Osteocyte (in vitro differentiated cells): ENCODE data around the gene PHACTR1. TPM values are rescaled to one million over a fixed set of nuclear protein-coding genes. Genes with fewer than 3 reads are reported as not detected.

Experiments
- DNase-seq: peaks from one replicate; pipeline ENCODE4 v3.0.0; 2021; ENCODE audit warnings: mixed read lengths; ENCODE audit not compliant: unreplicated experiment; ENCODE audit errors: extremely low spot score
- H3K27ac Mint-ChIP-seq: one replicate; pipeline ENCODE4 v1.8.0; 2021; ENCODE audit warnings: mild to moderate bottlenecking, mixed read lengths; ENCODE audit not compliant: unreplicated experiment
- H3K27me3 Mint-ChIP-seq: one replicate; pipeline ENCODE4 v1.8.0; 2021; ENCODE audit warnings: mixed read lengths; ENCODE audit not compliant: unreplicated experiment
- H3K36me3 Mint-ChIP-seq: one replicate; pipeline ENCODE4 v1.8.0; 2021; ENCODE audit warnings: mixed read lengths; ENCODE audit not compliant: unreplicated experiment
- H3K4me1 Mint-ChIP-seq: one replicate; pipeline ENCODE4 v1.8.0; 2021; ENCODE audit warnings: mixed read lengths; ENCODE audit not compliant: unreplicated experiment
- H3K4me3 Mint-ChIP-seq: one replicate; pipeline ENCODE4 v1.8.0; 2021; ENCODE audit warnings: mild to moderate bottlenecking, moderate library complexity, mixed read lengths; ENCODE audit not compliant: unreplicated experiment
- H3K9me3 Mint-ChIP-seq: one replicate; pipeline ENCODE4 v1.8.0; 2021; ENCODE audit warnings: mixed read lengths; ENCODE audit not compliant: unreplicated experiment
- total RNA-seq: library from RNA; stranded (reverse); gene quantifications from 2 replicates; pipeline ENCODE4 v1.2.1, GENCODE V29; 2021
- TF ChIP-seq, protein P1 (sequence below): fragments of 200-600 bp; sonication (generic); IDR thresholded peaks from 2 replicates; pipeline ENCODE4 v1.5.0; 2021; ENCODE audit warnings: antibody characterized with exemption, mild to moderate bottlenecking, moderate library complexity

Gene PHACTR1
- total RNA-seq, 1 donor from 2014 or later: 1.0 TPM

DNA sequence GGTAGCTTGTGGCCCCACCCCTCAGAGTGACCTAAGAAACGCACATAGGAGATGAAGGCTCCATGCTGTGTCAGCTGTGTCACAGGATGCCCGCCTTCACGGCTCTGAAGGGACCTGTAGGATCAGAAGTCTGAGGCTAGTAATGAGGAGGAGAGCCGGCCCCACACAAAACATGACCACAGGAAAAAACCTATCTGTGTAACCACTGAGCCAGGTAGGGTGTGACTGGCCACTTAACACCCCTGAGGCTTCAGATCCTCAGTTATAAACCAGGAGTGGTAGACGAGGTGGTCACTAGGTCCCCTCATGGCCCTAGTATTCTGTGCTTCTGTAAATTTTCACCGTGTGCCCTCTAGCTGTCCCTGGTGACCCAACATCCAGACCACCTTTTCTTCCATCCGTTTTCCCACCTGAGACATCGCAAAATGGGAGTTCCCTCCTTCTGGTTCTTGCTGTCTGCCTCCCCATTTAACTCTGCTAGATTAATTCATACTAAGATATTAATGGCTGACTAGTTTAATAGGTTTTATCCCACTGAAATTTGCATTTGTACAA lies 558.9 kb downstream of the PHACTR1 start:
- H3K27me3 Mint-ChIP-seq: no peaks in the 10 kb centered on the region
- no peaks in the 10 kb centered on the region for H3K36me3 Mint-ChIP-seq
- no peak for DNase-seq
- no peak overlapping the region for H3K27ac Mint-ChIP-seq
- TF ChIP-seq, protein P1, sequence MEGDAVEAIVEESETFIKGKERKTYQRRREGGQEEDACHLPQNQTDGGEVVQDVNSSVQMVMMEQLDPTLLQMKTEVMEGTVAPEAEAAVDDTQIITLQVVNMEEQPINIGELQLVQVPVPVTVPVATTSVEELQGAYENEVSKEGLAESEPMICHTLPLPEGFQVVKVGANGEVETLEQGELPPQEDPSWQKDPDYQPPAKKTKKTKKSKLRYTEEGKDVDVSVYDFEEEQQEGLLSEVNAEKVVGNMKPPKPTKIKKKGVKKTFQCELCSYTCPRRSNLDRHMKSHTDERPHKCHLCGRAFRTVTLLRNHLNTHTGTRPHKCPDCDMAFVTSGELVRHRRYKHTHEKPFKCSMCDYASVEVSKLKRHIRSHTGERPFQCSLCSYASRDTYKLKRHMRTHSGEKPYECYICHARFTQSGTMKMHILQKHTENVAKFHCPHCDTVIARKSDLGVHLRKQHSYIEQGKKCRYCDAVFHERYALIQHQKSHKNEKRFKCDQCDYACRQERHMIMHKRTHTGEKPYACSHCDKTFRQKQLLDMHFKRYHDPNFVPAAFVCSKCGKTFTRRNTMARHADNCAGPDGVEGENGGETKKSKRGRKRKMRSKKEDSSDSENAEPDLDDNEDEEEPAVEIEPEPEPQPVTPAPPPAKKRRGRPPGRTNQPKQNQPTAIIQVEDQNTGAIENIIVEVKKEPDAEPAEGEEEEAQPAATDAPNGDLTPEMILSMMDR: no peak
- no peaks in the 10 kb centered on the region for H3K4me1 Mint-ChIP-seq
- H3K4me3 Mint-ChIP-seq: no peak overlapping the region
- H3K9me3 Mint-ChIP-seq: no peaks in the 10 kb centered on the region

DNA sequence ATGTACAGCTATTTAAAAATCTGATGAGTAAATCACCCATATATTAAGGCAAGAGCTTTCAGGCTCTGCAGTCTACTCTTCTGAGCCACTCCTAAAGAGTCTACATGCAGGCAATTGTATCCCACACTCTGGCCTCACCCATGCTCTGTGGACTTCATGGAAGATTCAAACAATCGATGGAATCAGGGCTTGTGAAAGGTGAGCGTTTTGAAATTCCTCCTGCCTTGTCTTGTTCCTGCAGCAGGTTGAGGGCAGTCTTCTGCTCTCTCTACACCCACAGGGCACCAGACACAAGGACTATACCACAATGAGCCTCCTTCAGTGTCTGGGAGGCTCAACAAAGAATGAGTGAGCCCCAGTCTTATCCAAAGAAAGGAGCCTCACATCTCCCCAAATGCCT lies 560.7 kb downstream of the PHACTR1 start:
- Mint-ChIP-seq H3K27me3 (no peaks in the 10 kb centered on the region), H3K9me3 (no peaks in the 10 kb centered on the region), H3K4me1 (no peaks in the 10 kb centered on the region), H3K36me3 (no peaks in the 10 kb centered on the region), H3K4me3 (no peak overlapping the region), H3K27ac (no peak overlapping the region)
- DNase-seq: no peak
- TF ChIP-seq, protein P1: no peak

- Mint-ChIP-seq H3K27me3 (no peaks in the 10 kb centered on the region), H3K36me3 (no peaks in the 10 kb centered on the region), H3K9me3 (no peaks in the 10 kb centered on the region), H3K4me3 (no peak overlapping the region), H3K4me1 (no peaks in the 10 kb centered on the region), H3K27ac (no peak overlapping the region)
- no peak for DNase-seq
- TF ChIP-seq, protein P1: no peak
Measured at GRCh38 chr6:13278164-13278563, 561.6 kb downstream of the PHACTR1 start.

GRCh38 chr6:13278991-13279390 lies 562.4 kb downstream of the PHACTR1 start:
- H3K27me3 Mint-ChIP-seq: no peaks in the 10 kb centered on the region
- no peaks in the 10 kb centered on the region for H3K9me3 Mint-ChIP-seq
- DNase-seq: no peak

GRCh38 chr6:13280254-13280653 lies 563.7 kb downstream of the PHACTR1 start:
- no peaks in the 10 kb centered on the region for H3K27me3 Mint-ChIP-seq
- TF ChIP-seq, protein P1: no peak
- no peaks in the 10 kb centered on the region for H3K9me3 Mint-ChIP-seq
- DNase-seq: no peak
- H3K36me3 Mint-ChIP-seq: no peaks in the 10 kb centered on the region
- H3K4me1 Mint-ChIP-seq: no peaks in the 10 kb centered on the region
- H3K4me3 Mint-ChIP-seq: no peak overlapping the region
- no peak overlapping the region for H3K27ac Mint-ChIP-seq

More at GRCh38 chr6:13278991-13279390, 562.4 kb downstream of the PHACTR1 start:
- Mint-ChIP-seq H3K4me1 (no peaks in the 10 kb centered on the region), H3K4me3 (no peak overlapping the region), H3K27ac (no peak overlapping the region), H3K36me3 (no peaks in the 10 kb centered on the region)
- TF ChIP-seq, protein P1: no peak
